Measurements from ENCODE around the gene UBE2G1.

DNA sequence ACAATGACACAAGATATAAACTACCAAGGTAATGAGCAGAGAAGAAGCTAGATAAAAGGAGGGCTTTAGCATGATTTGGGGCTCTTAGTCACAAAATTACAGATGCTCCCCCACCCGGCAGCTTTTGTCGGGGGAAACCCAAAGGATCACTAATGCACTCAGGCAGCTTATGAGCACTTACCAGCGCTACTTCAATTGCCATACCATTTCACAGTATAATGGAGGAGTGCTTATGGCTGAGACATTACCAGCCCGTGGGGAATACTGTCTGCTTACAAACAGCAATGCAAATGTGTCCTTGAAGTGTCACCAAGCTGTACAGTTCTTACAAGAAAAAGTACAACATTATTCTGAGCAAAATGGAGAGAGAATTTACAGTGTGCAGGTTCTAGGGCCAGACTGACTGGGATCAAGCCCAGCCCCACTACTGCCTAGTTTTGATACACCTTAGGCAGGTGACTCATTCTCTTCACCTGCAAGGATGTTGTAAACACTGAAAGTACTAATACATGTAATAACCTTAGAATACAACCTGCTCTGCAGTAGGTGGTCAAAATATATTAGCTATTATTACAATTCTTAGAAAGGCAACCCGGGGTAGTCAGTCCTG, 119.0 kb downstream of the UBE2G1 start:
- TF ChIP-seq, protein P1, sequence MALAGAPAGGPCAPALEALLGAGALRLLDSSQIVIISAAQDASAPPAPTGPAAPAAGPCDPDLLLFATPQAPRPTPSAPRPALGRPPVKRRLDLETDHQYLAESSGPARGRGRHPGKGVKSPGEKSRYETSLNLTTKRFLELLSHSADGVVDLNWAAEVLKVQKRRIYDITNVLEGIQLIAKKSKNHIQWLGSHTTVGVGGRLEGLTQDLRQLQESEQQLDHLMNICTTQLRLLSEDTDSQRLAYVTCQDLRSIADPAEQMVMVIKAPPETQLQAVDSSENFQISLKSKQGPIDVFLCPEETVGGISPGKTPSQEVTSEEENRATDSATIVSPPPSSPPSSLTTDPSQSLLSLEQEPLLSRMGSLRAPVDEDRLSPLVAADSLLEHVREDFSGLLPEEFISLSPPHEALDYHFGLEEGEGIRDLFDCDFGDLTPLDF (CRISPR knock-in tag; IDR thresholded peaks at IDR 0.05), result no peak
- no peak for TF ChIP-seq E4F1 (CRISPR knock-in tag; IDR thresholded peaks at IDR 0.05; ENCODE audit: borderline replicate concordance)
- TF ChIP-seq TAF7 (tag; IDR thresholded peaks at IDR 0.05), result no peak
- no peak for TF ChIP-seq GTF2F1 (IDR thresholded peaks at IDR 0.05; ENCODE audit: low read depth, low read length)
- no peak for TF ChIP-seq ZC3H11A (IDR thresholded peaks at IDR 0.05; ENCODE audit: low read depth, low read length)
- no peak for TF ChIP-seq BACH1 (tag; IDR thresholded peaks at IDR 0.05)
- TF ChIP-seq, protein P2, sequence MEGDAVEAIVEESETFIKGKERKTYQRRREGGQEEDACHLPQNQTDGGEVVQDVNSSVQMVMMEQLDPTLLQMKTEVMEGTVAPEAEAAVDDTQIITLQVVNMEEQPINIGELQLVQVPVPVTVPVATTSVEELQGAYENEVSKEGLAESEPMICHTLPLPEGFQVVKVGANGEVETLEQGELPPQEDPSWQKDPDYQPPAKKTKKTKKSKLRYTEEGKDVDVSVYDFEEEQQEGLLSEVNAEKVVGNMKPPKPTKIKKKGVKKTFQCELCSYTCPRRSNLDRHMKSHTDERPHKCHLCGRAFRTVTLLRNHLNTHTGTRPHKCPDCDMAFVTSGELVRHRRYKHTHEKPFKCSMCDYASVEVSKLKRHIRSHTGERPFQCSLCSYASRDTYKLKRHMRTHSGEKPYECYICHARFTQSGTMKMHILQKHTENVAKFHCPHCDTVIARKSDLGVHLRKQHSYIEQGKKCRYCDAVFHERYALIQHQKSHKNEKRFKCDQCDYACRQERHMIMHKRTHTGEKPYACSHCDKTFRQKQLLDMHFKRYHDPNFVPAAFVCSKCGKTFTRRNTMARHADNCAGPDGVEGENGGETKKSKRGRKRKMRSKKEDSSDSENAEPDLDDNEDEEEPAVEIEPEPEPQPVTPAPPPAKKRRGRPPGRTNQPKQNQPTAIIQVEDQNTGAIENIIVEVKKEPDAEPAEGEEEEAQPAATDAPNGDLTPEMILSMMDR (IDR thresholded peaks at IDR 0.05 in 2 of 3, conservative IDR thresholded peaks at IDR 0.05 in 1 of 3; ENCODE audit: insufficient read depth in 2 of 3, low read depth in 1 of 3, low read length in 3 of 3), result no peak
- no peak for TF ChIP-seq ZFP1 (CRISPR knock-in tag; IDR thresholded peaks at IDR 0.05)
- TF ChIP-seq ZNF57 (CRISPR knock-in tag; IDR thresholded peaks at IDR 0.05), result no peak
- no peak for TF ChIP-seq PTBP1 (IDR thresholded peaks at IDR 0.05; ENCODE audit: low read depth, low read length)
- TF ChIP-seq CBX8 (IDR thresholded peaks at IDR 0.05; ENCODE audit: borderline replicate concordance, extremely low read depth, low read depth, low read length, poor library complexity, severe bottlenecking), result no peak

All from K562 (cell line).